IPS-NIHi11 (cell line): ENCODE results near the gene NUS1.
A peak's percentile ranks its signal among the peaks of the same experiment; 100 is the strongest.
"Not testable (repeated sequence)": the region's sequence is repeated elsewhere in the genome, so short reads cannot be mapped to it uniquely, and the experiment has no call there.

ENCODE experiments used
- DNase-seq: peaks from one replicate; pipeline ENCODE4 v3.0.0; 2012; ENCODE audit warnings: mixed read lengths, low spot score

Gene NUS1

GRCh38 chr6:117674991-117675657 lies at the start of gene NUS1:
Gene NUS1 (plus strand): TSS chr6:117675469. CDS start chr6:117675671, 202 bp downstream.
- DNase-seq = peak; percentile 99

DNA sequence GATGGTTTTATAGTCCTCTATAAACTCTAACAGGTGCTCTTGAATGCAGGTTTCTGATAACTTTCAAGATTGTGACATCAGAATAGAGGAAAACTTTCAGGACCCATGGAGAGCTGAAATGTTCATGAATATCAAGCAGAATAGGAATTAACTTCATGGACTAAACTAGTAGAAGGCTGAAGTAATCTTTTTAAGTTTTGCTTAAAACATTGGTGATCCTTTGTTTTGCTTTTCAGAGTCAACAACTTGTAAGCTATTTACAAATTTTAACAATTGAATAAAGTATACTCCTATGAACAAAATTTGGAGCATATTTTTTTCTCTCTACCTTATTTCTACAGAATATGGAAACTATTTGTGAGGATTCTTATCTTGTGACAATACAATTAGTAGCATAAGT lies 47.7 kb upstream of the NUS1 start:
- no peak for DNase-seq

DNA sequence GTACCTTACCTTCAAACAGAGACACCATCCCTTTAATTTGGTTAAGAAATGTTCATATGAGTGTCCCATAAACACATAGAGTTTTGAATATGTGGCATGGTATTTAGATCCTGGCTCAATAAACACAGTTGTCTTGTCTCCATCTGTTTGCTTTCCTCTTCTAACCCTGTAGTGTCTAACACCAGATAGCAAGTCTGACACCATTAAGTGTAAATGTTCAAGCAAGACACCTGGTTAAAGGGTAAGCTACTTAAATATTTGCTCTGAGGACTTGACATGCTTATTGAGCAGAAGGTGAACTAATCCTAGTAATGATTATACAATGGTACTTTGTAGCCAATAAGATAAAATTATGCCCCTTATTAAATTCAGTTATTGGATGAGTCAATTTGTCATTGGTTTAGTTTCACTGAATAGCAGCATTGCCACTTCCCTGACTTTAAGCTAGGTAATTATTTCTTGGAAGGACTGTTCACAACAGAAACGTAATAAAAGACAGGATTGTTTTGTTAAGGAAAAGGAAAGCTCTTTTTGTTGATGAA lies 46.1 kb upstream of the NUS1 start:
- no peak for DNase-seq

DNA sequence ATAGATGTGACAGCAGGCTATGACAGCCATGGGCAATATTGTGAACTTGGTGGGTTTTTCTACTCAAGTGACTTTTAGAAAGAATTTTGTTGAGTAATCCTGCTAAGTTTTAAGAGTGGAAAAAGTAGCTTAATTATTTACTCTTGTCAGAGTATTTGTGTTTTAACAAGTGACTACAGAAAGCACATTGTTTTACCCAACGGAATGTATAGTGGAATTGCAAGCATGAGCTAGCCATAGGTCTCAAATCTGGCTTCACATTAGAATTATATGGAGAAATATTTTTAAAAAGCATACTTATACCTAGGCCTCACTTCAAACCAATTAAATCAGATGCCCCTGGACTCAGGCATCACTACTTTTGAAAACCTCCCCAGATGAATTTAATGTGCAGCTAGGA lies 37.5 kb upstream of the NUS1 start:
- no peak for DNase-seq

- no peak for DNase-seq
Observed at GRCh38 chr6:117642976-117643375, 32.3 kb upstream of the NUS1 start.

GRCh38 chr6:117651984-117652383 lies 23.3 kb upstream of the NUS1 start:
- not testable (repeated sequence) for DNase-seq

- DNase-seq = no peak
Observed at GRCh38 chr6:117653949-117654348, 21.3 kb upstream of the NUS1 start.

GRCh38 chr6:117655380-117655779 lies 19.9 kb upstream of the NUS1 start:
- no peak for DNase-seq

GRCh38 chr6:117666881-117667280 lies 8.4 kb upstream of the NUS1 start:
- no peak for DNase-seq

- DNase-seq = no peak
Observed at GRCh38 chr6:117668736-117669135, 6.5 kb upstream of the NUS1 start.

DNA sequence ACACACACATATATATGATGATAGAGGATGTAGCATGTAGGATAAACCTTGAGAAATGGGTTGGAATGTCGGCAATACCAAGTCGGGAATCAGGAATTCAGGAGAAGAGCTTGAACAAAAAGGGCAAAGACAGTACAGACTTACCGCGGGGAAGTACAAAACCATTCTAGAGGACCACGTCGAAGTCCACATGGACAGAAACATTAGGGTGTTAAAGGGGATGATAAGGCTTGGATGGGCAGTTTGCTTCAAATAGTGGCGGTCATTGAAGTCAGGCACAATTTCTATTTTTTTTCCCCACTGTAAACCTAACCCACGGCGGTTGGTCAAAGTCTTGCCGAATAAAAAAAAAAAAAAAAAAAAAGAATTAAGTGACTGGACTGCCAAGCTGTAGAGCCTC lies 766 bp upstream of the NUS1 start:
- DNase-seq = no peak

GRCh38 chr6:117675658-117676301 lies 511 bp downstream of the NUS1 start:
- peak; percentile 16 for DNase-seq

GRCh38 chr6:117676577-117677218 lies 1.4 kb downstream of the NUS1 start:
- DNase-seq = no peak

GRCh38 chr6:117677553-117678141 lies 2.4 kb downstream of the NUS1 start:
- DNase-seq = no peak

DNA sequence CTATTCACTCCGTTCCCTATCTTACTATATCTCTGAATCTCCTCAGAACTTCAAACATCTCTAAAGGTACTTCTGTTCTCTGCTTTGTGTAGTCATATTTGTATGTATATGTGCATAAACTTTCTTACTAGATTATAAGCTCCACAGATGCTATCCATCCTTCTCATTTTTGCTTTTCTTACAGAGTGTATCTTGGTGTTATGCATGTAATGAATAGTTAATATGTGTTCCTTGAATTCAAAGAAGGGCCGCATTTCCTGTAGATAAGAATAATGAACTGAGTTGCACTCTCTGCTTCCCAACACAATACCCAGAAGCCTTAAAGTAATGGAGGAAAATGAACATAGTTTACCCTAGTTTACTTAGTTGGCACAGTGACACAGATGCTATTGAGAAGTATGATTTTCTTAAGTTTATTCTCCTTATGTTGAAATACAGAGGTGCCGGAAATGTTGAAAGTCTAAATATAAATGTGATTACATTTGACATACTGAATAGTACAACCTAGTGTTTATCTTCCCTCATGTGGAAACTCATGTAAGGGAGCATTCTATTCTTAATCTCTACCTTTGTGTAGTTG lies 6.0 kb downstream of the NUS1 start:
- DNase-seq = no peak

DNA sequence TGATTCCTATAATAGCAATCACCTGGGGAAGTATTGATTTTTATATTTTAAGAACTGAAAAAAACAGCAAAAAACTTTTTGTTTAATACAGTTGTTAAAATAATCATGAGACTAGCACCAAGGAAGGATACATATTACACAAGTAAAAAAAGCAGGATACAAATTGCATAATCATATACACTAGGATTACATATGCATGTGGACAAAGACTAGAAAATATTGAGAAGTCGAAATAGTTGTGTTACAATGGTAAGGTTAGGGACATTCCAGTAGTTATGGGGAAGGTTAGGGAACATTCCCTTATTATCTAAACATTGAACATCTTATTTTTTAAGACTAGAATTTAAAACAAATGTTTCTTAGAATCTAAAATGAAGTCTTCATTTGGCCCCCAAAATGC lies 9.5 kb downstream of the NUS1 start:
- no peak for DNase-seq

DNA sequence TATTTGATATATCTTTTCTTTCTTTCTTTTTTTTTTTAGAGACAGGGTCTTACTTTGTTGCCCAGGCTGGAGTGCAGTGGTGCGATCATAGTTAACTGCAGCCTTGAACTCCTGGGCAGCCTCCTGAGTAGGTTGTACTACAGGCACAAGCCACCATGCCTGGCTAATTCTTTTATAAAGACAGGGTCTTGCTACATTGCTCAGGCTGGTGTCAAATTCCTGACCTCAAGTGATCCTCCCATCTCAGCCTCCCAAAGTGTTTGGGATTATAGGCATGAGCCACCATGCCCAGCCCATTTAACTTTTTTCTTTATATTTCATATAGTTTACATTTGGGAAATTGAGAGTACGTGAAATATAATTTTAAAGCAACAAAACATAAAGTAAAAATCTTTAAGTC lies 10.1 kb downstream of the NUS1 start:
- no peak for DNase-seq

- no peak for DNase-seq
Observed at GRCh38 chr6:117687021-117687648, 11.9 kb downstream of the NUS1 start.

DNA sequence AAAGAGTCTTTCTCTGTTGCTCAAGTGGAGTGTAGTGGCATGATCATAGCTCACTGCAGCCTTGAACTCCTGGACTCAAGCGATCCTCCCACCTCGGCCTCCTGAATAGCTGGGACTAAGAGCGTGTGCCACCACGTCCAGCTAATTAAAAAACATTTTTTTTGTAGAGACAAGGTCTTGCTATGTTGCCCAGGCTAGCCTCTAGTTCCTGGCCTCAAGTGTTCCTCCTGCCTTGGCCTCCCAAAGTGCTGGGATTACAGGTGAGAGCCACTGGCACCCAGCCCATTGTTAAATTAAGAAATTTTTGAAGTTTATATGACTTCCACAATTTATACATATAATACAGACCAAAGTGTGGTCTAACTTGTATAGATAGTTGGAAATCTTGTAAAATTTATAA lies 14.3 kb downstream of the NUS1 start:
- DNase-seq = not testable (repeated sequence)

DNA sequence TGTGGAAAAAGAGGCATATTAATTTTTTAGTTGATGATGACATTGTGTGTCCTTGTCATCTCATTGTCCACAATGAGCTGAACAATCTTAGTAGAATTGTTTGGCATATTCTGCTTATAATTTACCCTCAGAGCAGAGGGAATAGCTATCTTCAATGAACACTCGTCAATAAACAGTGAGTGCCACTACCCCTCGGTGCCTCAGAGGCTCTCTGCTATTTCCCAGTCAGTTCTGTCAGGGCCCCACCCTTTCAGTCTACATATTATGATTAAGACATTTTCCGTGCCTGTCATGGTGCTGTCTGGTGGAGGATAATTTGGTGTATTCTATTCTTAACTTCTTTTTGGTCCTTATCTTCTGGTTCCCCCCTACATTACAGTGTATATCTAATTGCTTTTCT lies 31.2 kb downstream of the NUS1 start:
- DNase-seq = no peak

DNA sequence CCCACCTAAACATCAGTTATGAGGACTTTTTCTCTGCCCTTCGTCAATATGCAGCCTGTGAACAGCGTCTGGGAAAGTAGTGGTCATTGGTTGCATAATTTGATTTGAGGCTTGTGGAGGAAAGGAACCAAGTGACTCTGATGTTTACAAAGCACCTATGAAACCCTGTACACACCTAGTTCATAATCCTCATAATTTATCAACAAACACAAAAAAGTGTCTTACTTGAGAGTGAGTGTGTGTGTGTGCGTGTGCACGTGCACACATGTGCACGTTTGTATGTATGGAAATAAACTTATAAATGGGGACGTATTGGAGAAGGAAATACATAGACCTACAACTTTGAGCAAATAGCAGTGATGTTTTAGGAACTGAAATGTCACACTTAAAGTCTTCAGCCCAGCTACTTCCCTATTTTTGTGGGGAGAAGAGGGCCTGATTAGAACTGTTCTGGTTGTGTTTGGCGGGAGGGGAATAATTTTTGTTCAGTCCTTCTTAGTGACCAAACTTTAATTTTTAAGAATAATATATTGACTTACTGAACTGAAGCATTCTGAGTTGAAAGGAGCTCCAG lies 31.8 kb downstream of the NUS1 start:
- DNase-seq = not testable (repeated sequence)

DNA sequence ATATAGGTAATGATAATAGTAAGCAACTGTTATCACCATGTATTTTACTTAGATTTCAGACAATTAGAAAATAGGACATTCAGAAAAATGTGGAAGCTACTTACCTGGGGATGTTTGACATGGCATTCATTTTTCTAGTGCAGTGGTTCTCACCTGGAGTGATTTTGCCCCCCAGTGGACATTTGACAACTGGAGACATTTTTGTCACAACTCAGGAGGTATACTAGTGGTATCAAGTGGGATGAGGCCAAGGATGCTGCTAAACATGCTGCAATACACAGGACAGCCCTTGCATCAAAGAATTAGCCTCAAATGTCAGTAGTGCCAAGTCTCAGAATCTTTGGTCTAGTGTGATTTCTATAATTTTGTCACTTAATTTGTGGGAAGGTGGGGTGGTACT lies 36.1 kb downstream of the NUS1 start:
- no peak for DNase-seq
